K562 (cell line): ENCODE measurements around the gene UQCR11. TPM values are rescaled to one million over a fixed set of nuclear protein-coding genes. Genes with fewer than 3 reads are reported as not detected.

Source experiments
- ATAC-seq: fragments of 200-7000 bp; cut with Tn5 transposase; 3 replicates; pipeline ENCODE4 v1.9.1; 2020; ENCODE audit warnings: moderate library complexity
- BruUV-seq: library from RNA; stranded (reverse); fragments of 400-500 nt; replicated peaks from 2 replicates; lab custom pipeline; 2021; lab: Mats Ljungman, UMichigan
- CTCF ChIA-PET: fragments of 300-600 bp; formaldehyde crosslinking; extraction: SDS; loops from one replicate; lab custom pipeline; 2021; ENCODE audit warnings: low intra/inter-chr PET ratio; lab: Yijun Ruan, JAX
- POLR2A ChIA-PET: fragments of 300-600, 350-650 bp; sonication (Branson Sonifier 250); formaldehyde crosslinking; extraction: SDS; loops from one replicate; lab custom pipeline; 2021; ENCODE audit warnings: antibody characterized with exemption, inconsistent platforms; lab: Yijun Ruan, JAX
- DNase-seq, 4 experiments: peaks; one replicate each; pipeline versions ENCODE4 v3.0.0 to v3.0.0-alpha.2; 2011 to 2018; ENCODE audit warnings: low spot score in 3 of 4, mixed read lengths in 3 of 4; ENCODE audit errors: extremely low read depth in 1 of 4
- FAIRE-seq: peaks from 2 replicates; lab custom pipeline; 2011; peaks lifted over from hg19 to GRCh38; lab: Jason Lieb, UNC
- H2AFZ ChIP-seq: 2 replicates; pipeline ENCODE4 v1.6.0; 2011; ENCODE audit warnings: low read depth, low read length, control low read depth, inconsistent platforms
- H3K27ac ChIP-seq: fragments of 200-600 bp; 3 replicates; pipeline ENCODE4 v1.8.0; 2011; ENCODE audit warnings: low read depth, mild to moderate bottlenecking, control low read depth, inconsistent platforms, low read length, moderate library complexity, mixed read lengths; ENCODE audit errors: extremely low read depth
- H3K27me3 ChIP-seq, 2 experiments: fragments of 300-600 bp in 1 of 2; 2 replicates in 1 of 2; 3 replicates in 1 of 2; pipeline versions ENCODE4 v1.6.0 to v1.8.0; 2011; ENCODE audit warnings: inconsistent platforms in 2 of 2, low read length in 2 of 2, mild to moderate bottlenecking in 1 of 2, mixed read lengths in 1 of 2, moderate library complexity in 1 of 2; ENCODE audit not compliant: control insufficient read depth in 2 of 2, insufficient read depth in 2 of 2
- H3K36me3 ChIP-seq: fragments of 300-600 bp; 3 replicates; pipeline ENCODE4 v1.8.0; 2011; ENCODE audit warnings: mild to moderate bottlenecking, low read length, inconsistent platforms; ENCODE audit not compliant: control insufficient read depth, insufficient read depth
- H3K4me1 ChIP-seq, 2 experiments: fragments of 200-600 bp in 1 of 2; replicated peaks in 1 of 2; 2 replicates in 1 of 2; 3 replicates in 1 of 2; pipeline versions ENCODE4 v1.5.1 to v1.8.0; 2011; ENCODE audit warnings: inconsistent platforms in 2 of 2, low read length in 2 of 2, mild to moderate bottlenecking in 1 of 2, mixed read lengths in 1 of 2, moderate library complexity in 1 of 2; ENCODE audit not compliant: control insufficient read depth in 2 of 2, insufficient read depth in 2 of 2
- H3K4me2 ChIP-seq: 2 replicates; pipeline ENCODE4 v1.6.1; 2011; ENCODE audit warnings: low read length, control low read depth, inconsistent platforms, mixed read lengths; ENCODE audit not compliant: insufficient read depth
- H3K4me3 ChIP-seq: fragments of 200-600 bp; sonication (generic), shearing (Covaris generic); 2 replicates; pipeline ENCODE4 v1.5.1; 2016; ENCODE audit warnings: control low read depth, inconsistent platforms
- H3K79me2 ChIP-seq: fragments of 200-600 bp; 3 replicates; pipeline ENCODE4 v1.8.0; 2011; ENCODE audit warnings: low read length, inconsistent platforms; ENCODE audit not compliant: control insufficient read depth, insufficient read depth
- H3K9ac ChIP-seq, 2 experiments: 2 replicates each; pipeline versions ENCODE4 v1.6.0 to v1.6.1; 2011; ENCODE audit warnings: low read depth in 2 of 2, low read length in 2 of 2, control low read depth in 1 of 2, inconsistent platforms in 1 of 2, mild to moderate bottlenecking in 1 of 2, mixed read lengths in 1 of 2; ENCODE audit not compliant: insufficient read depth in 1 of 2
- H3K9me1 ChIP-seq: one replicate; pipeline ENCODE4 v1.6.0; 2011; ENCODE audit warnings: inconsistent platforms, mild to moderate bottlenecking, low read length, moderate library complexity; ENCODE audit not compliant: control insufficient read depth, insufficient read depth
- H3K9me3 ChIP-seq: replicated peaks from 2 replicates; pipeline ENCODE4 v1.5.1; 2011; ENCODE audit warnings: low read depth, low read length, inconsistent platforms; ENCODE audit not compliant: control insufficient read depth, insufficient read depth
- H4K20me1 ChIP-seq: replicated peaks from 2 replicates; pipeline ENCODE4 v1.6.1; 2011; ENCODE audit warnings: low read length, inconsistent platforms, mixed read lengths; ENCODE audit not compliant: control insufficient read depth, insufficient read depth
- ATF1 ChIP-seq, 2 experiments: fragments of 450-650 bp in 1 of 2; IDR thresholded peaks; 2 replicates each; pipeline ENCODE4 v1.6.1; 2016; ENCODE audit warnings: missing compliant biosample characterization in 1 of 2, missing genetic modification characterization in 1 of 2
- CBX1 ChIP-seq: sonication (generic); IDR thresholded peaks from 2 replicates; pipeline ENCODE4 v1.6.1; 2016; ENCODE audit warnings: antibody characterized with exemption, low read depth, mild to moderate bottlenecking
- E4F1 ChIP-seq: fragments of 250-450 bp; sonication (Bioruptor Pico); IDR thresholded peaks from 2 replicates; pipeline ENCODE4 v1.5.0; 2021; ENCODE audit warnings: mild to moderate bottlenecking, borderline replicate concordance
- KDM4B ChIP-seq, 2 experiments: fragments of 450-650 bp in 1 of 2; sonication (generic) in 1 of 2; IDR thresholded peaks; 2 replicates each; pipeline ENCODE4 v1.6.1; 2016 to 2017; ENCODE audit warnings: borderline replicate concordance in 2 of 2, antibody characterized with exemption in 1 of 2, low read depth in 1 of 2, mild to moderate bottlenecking in 1 of 2
- LCOR ChIP-seq: sonication (generic); formaldehyde crosslinking; IDR thresholded peaks from 2 replicates; pipeline ENCODE4 v1.8.0; 2022; ENCODE audit warnings: mild to moderate bottlenecking, missing genetic modification reagents
- ZBTB7A ChIP-seq: IDR thresholded peaks from 2 replicates; pipeline ENCODE4 v1.6.1; 2011; ENCODE audit warnings: low read depth, mild to moderate bottlenecking, low read length, moderate library complexity, borderline replicate concordance; ENCODE audit not compliant: control insufficient read depth
- ZNF384 ChIP-seq: IDR thresholded peaks from 2 replicates; pipeline ENCODE4 v1.6.1; 2012; ENCODE audit warnings: low read depth, low read length, improper control_type of control experiment
- ZNF395 ChIP-seq: fragments of 200-800 bp; sonication (Bioruptor generic); IDR thresholded peaks from 2 replicates; pipeline ENCODE4 v1.6.1; 2017; ENCODE audit warnings: missing genetic modification characterization, missing compliant biosample characterization
- WGBS: fragments of 100-300 bp; shearing (Covaris generic); methylation state at CpG from one replicate; pipeline ENCODE4 v1.1.6; 2016; ENCODE audit warnings: low coverage, mixed read lengths; ENCODE audit not compliant: insufficient coverage; ENCODE audit errors: missing lambda C conversion rate; 5-methylcytosine and 5-hydroxymethylcytosine counted together
- in situ Hi-C: fragments of 300-500 bp; cut with MboI; formaldehyde crosslinking; loops from 4 replicates; pipeline ENCODE4 v1.15.0; 2018; ENCODE audit warnings: inconsistent platforms, mixed read lengths
- intact Hi-C: fragments of 100-400 bp; cut with micrococcal nuclease; formaldehyde crosslinking; loops from 2 replicates; pipeline ENCODE4 v1.14.2; 2022
- polyA plus RNA-seq, 8 experiments: library from polyadenylated mRNA; depleted of rRNA in 4 of 8; stranded (reverse) in 5 of 8; unstranded in 3 of 8; fragments of >200 nt; fragmentation: Nextera tagmentation in 2 of 8; fragmentation: Illumina TruSeq in 1 of 8; extraction: Ambion mirVana in 2 of 8; extraction: Trizol in 1 of 8; gene quantifications; 2 replicates each; pipeline versions ENCODE4 v1.2.1 to v1.2.3, GENCODE V29; 2011 to 2014; ENCODE audit warnings: inconsistent platforms in 1 of 8, missing spikeins in 1 of 8
- total RNA-seq, 7 experiments: library from RNA; depleted of rRNA in 6 of 7; stranded (reverse); fragments of >200 nt in 6 of 7; fragmentation: Illumina TruSeq in 2 of 7; extraction: Trizol in 2 of 7; gene quantifications; 2 replicates each; pipeline versions ENCODE4 v1.2.1 to v1.2.3, GENCODE V29; 2011 to 2021; ENCODE audit warnings: low replicate concordance in 1 of 7
- TF ChIP-seq, protein P1 (sequence below): fragments of 450-650 bp; IDR thresholded peaks from 2 replicates; pipeline ENCODE4 v1.6.1; 2016; ENCODE audit warnings: borderline replicate concordance

Gene UQCR11
- total and polyA plus RNA-seq, 9 of the 15 experiments (the other 6 are each of a cell fraction or from before 2014, with no cell fraction given) = 57.6 to 394 (median 259) TPM

DNA sequence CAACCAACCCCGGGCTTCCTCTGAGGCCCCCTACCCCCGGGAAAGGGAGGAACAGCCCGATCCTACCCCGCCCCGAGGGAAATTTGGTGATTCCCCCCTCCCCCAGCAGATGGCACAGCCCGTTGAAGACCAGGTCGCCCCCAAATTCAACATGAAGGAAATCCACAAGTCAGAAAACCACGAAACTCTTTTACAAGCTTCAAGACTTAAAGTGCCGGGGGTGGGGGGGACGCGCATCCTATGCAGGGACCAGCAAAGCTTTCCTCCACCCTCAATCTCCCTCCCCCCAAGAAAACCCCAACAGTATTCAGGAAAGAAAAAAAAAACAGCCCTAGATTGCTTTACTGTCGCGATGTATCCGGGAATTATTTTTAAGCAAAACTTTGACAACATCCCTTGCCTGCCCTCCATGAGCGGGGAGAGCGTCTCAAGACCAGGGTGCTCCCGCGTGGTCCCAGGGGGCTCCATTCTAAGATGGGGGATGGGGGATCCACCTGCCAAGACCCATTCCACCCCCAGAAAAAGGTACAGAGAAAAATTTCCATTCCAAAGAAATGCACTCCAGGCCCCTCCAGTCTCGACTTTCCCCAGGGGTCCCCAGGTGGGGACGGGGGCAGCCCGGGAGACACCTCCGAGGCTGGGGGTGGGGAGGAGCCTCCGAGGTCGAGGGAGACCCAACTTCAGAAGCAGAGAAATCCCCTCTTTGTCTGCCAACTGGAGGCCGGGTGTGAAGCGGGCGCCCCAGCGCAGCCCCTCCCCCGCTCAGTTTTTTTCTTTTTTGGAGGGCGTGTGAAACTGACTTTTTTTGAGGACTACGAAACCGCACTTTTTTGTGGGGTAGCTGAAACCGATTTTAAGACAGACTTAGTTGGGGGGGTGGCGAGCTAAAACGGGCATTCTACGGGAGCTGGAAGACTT lies 45.6 kb upstream of the UQCR11 start:
- WGBS = 10% methylated on average over 29 of the region's 36 CpGs
- in situ Hi-C loops (no loop called here), intact Hi-C loops (loop anchor here (5.0 kb wide), 1 partner anchor 44 kb away; the partner anchor contains the start of gene UQCR11)
- Histone ChIP-seq H3K27ac (peak overlapping the region; percentile 89), H3K9ac (peak overlapping the region; percentile 75 to 94), H3K79me2 (peaks cover 55% of the 10 kb centered on the region), H3K36me3 (peaks cover 45% of the 10 kb centered on the region; the same call in 2 of the 3 replicates), H3K9me1 (no peaks in the 10 kb centered on the region), H2AFZ (0 out of 2 replicates have a peak overlapping the region, but pooled peaks have one; percentile 44), H3K4me3 (peak overlapping the region; percentile 79), H3K4me2 (peak overlapping the region; percentile 73), H3K9me3 (no peaks in the 10 kb centered on the region), H4K20me1 (no peaks in the 10 kb centered on the region; the same call in 1 of the 2 replicates), H3K4me1 (peaks cover 9 to 82% of the 10 kb centered on the region in 2 experiments), H3K27me3 (no peaks in the 10 kb centered on the region)
- ChIA-PET POLR2A (no interaction called here), CTCF (no interaction called here)
- no TSS peak for BruUV-seq
- FAIRE-seq (peak; percentile 48), DNase-seq (peak in 2 of 4 experiments; percentile 53 to 55), ATAC-seq (no peak)
- TF ChIP-seq E4F1 (CRISPR knock-in tag) (no peak), ZNF384 (peak; percentile 90), CBX1 (0 out of 2 replicates have a peak, but pooled peaks have one; percentile 4), KDM4B (IDR thresholded peaks at IDR 0.05; ENCODE audit: borderline replicate concordance in 2 of 2, low read depth in 1 of 2) (no peak), ZNF395 (peak; percentile 32; the same call in 1 of the 2 replicates), LCOR (0 out of 2 replicates have a peak, but pooled peaks have one; percentile 17), ZBTB7A (peak; percentile 48; the same call in 1 of the 2 replicates), ATF1 (CRISPR knock-in tag; IDR thresholded peaks at IDR 0.05) (no peak), ATF1 (tag; IDR thresholded peaks at IDR 0.05) (peak; percentile 29; the same call in 1 of the 2 replicates)
- TF ChIP-seq, protein P1, sequence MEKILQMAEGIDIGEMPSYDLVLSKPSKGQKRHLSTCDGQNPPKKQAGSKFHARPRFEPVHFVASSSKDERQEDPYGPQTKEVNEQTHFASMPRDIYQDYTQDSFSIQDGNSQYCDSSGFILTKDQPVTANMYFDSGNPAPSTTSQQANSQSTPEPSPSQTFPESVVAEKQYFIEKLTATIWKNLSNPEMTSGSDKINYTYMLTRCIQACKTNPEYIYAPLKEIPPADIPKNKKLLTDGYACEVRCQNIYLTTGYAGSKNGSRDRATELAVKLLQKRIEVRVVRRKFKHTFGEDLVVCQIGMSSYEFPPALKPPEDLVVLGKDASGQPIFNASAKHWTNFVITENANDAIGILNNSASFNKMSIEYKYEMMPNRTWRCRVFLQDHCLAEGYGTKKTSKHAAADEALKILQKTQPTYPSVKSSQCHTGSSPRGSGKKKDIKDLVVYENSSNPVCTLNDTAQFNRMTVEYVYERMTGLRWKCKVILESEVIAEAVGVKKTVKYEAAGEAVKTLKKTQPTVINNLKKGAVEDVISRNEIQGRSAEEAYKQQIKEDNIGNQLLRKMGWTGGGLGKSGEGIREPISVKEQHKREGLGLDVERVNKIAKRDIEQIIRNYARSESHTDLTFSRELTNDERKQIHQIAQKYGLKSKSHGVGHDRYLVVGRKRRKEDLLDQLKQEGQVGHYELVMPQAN = no peak
